ENCODE results near the gene ZNF789. TPM values are rescaled to one million over a fixed set of nuclear protein-coding genes. Genes with fewer than 3 reads are reported as not detected.
"Not testable (repeated sequence)": the region's sequence is repeated elsewhere in the genome, so short reads cannot be mapped to it uniquely, and the experiment has no call there.

Gene ZNF789
- total RNA-seq, 2 experiments from 2014 or later, result 32.2 to 59.6 TPM

DNA sequence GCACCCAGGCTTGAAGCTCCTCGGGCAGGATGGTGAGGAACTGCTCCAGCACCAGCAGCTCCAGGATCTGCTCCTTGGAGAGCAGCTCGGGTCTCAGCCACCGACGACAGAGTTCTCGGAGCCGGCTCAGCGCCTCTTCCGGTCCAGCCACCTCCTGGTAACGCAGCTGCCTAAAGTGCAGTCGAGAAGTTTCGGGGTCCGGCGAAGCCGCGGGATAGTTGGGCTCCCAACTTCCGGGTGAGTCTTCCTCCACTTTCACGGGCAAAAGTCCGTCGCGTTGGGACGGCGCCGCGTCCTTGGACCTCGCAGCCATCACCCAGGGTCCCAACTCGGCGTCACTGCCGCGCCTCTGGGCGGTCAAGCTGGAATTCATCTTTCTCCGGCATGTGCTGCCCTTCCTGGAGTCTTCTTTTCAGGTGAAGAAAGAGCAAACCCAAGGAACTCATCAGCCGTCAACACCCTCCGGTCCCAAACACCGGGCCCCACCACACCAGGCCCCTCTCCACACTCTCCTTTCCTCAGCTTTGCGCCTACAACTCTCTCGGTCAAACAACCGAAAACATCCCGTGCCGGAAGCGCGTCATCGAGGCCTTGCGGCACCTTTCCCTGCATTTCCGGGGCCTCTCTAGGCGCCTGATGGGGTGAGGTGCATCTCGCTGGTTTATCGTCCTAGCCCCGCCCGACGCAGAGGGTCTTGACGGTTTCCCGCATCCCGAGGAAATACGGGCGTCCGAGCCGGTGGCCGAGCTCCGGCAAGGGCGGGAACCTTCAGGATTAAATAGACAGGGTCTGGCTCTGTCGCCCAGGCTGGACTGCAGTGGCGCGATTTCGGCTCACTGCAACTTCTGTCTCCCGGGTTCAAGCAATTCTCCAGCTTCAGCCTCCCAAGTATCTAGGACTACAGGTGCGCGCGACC, 27.3 kb downstream of the ZNF789 start, which contains the start of gene ZNF394:
Gene ZNF394 (minus strand): TSS at position 561 of the 916 bp plus-strand sequence. CDS start 188 bp downstream, at position 373.
- Histone ChIP-seq H3K4me2 (ENCODE audit: low read length) (peak within 1 kb of the TSS; percentile 100), H3K4me3 (ENCODE audit: low read depth, low read length, poor library complexity, severe bottlenecking) (peak within 1 kb of the TSS; percentile 90), H3K27ac (ENCODE audit: low read depth, low read length, poor library complexity, severe bottlenecking) (peak within 1 kb of the TSS; percentile 79), H3K9me2 (ENCODE audit: insufficient read depth, low read length) (no peaks in the 10 kb centered on the region), H3K4me1 (ENCODE audit: insufficient read depth, low read length, poor library complexity, severe bottlenecking) (peaks cover 14% of the 10 kb centered on the region), H3K79me2 (ENCODE audit: insufficient read depth, low read depth, low read length) (peaks cover 47% of the 10 kb centered on the region), H2AFZ (ENCODE audit: low read length) (peak within 1 kb of the TSS; percentile 90), H3K9me3 (ENCODE audit: low read length) (peaks cover 6% of the 10 kb centered on the region; the same call in 1 of the 2 replicates), H3K36me3 (ENCODE audit: insufficient read depth, low read length) (peaks cover 40% of the 10 kb centered on the region), H4K20me1 (ENCODE audit: insufficient read depth, low read length) (peaks cover 15% of the 10 kb centered on the region)
- TSS peak; percentile 85 for BruUV-seq (replicated peaks)
- no peak for TF ChIP-seq EZH2phosphoT487 (IDR thresholded peaks at IDR 0.05; ENCODE audit: borderline replicate concordance, low read depth, low read length)
- TF ChIP-seq, protein P1, sequence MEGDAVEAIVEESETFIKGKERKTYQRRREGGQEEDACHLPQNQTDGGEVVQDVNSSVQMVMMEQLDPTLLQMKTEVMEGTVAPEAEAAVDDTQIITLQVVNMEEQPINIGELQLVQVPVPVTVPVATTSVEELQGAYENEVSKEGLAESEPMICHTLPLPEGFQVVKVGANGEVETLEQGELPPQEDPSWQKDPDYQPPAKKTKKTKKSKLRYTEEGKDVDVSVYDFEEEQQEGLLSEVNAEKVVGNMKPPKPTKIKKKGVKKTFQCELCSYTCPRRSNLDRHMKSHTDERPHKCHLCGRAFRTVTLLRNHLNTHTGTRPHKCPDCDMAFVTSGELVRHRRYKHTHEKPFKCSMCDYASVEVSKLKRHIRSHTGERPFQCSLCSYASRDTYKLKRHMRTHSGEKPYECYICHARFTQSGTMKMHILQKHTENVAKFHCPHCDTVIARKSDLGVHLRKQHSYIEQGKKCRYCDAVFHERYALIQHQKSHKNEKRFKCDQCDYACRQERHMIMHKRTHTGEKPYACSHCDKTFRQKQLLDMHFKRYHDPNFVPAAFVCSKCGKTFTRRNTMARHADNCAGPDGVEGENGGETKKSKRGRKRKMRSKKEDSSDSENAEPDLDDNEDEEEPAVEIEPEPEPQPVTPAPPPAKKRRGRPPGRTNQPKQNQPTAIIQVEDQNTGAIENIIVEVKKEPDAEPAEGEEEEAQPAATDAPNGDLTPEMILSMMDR (conservative IDR thresholded peaks at IDR 0.05; ENCODE audit: low read length), result no peak
- intact Hi-C loops (cut with micrococcal nuclease; ENCODE audit: unreplicated experiment), result loop anchor here (1.0 to 5.0 kb wide), 2 partner anchors 28 to 123 kb away; partner anchors contain the start of gene ZNF789
- peak; percentile 93 for DNase-seq (ENCODE audit: low spot score)
- CTCF ChIA-PET (ENCODE audit: unreplicated experiment), result interaction anchor here (0.6 kb wide), 1 partner anchor 1195 kb away, joined by 3 read pairs; no protein-coding TSS in a partner anchor
- POLR2A ChIA-PET, result interaction anchor here (0.7 to 1.6 kb wide), 5 partner anchors 9 to 260 kb away, joined by 3 to 7 read pairs (median 3); partner anchors contain the start of genes ATP5MF and ZNF655

DNA sequence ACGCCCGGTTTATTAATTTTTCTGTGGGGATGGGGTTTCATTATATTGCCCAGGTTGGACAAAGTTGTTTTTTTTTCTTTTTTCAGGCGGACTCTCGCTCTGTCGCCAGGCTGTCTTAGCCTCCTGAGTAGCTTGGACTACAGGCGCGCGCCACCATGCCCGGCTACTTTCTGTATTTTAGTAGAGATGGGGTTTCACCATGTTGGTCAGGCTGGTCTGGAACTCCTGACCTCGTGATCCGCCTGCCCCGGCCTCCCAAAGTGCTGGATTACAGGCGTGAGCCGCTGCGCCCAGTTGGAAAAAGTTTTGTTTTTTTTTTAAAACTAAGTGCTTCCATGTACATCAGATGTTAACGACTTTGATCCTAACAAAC, 27.9 kb downstream of the ZNF789 start:
- POLR2A ChIA-PET, result interaction anchor here (0.6 to 1.6 kb wide), 7 partner anchors 8 to 259 kb away, joined by 3 to 7 read pairs (median 3); partner anchors contain the start of genes ATP5MF and ZNF655

DNA sequence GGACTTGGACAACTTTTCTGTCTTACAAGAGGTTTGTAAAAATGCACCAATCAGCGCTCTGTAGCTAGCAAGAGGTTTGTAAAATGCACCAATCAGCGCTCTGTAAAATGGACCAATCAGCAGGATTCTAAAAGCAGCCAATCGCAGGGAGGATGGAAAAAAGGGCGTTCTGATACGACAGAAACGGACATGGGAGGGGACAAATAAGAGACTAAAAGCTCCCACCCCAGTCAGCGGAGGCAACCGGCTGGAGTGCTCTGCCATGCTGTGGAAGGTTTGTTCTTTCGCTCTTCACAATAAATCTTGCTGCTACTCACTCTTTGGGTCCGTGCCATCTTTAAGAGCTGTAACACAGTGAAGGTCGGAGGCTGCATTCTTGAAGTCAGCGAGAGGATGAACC, 28.5 kb downstream of the ZNF789 start:
- BruUV-seq (replicated peaks), result TSS peak; percentile 51
- Histone ChIP-seq H4K20me1 (ENCODE audit: insufficient read depth, low read length) (peaks cover 15% of the 10 kb centered on the region), H3K4me3 (ENCODE audit: low read depth, low read length, poor library complexity, severe bottlenecking) (peak overlapping the region; percentile 90), H3K36me3 (ENCODE audit: insufficient read depth, low read length) (peaks cover 27% of the 10 kb centered on the region), H3K79me2 (ENCODE audit: insufficient read depth, low read depth, low read length) (peaks cover 57% of the 10 kb centered on the region), H3K4me2 (ENCODE audit: low read length) (0 out of 2 replicates have a peak overlapping the region, but pooled peaks have one; percentile 100), H3K4me1 (ENCODE audit: insufficient read depth, low read length, poor library complexity, severe bottlenecking) (peaks cover 22% of the 10 kb centered on the region)
- H2AFZ ChIP-seq (ENCODE audit: low read length); CTCF ChIA-PET (ENCODE audit: unreplicated experiment); H3K9me3 ChIP-seq (ENCODE audit: low read length); H3K9me2 ChIP-seq (ENCODE audit: insufficient read depth, low read length); H3K27ac ChIP-seq (ENCODE audit: low read depth, low read length, poor library complexity, severe bottlenecking); intact Hi-C loops (cut with micrococcal nuclease; ENCODE audit: unreplicated experiment): not testable (repeated sequence)
- DNase-seq (ENCODE audit: low spot score), result peak; percentile 14
- POLR2A ChIA-PET, result interaction anchor here (0.6 to 1.6 kb wide), 5 partner anchors 9 to 60 kb away, joined by 3 to 7 read pairs (median 3); partner anchors contain the start of genes ATP5MF and ZNF655

More for the DNA sequence above, 27.9 kb downstream of the ZNF789 start:
- peak overlapping the region; percentile 90 for H3K4me3 ChIP-seq (ENCODE audit: low read depth, low read length, poor library complexity, severe bottlenecking)
- no peaks in the 10 kb centered on the region for H3K9me2 ChIP-seq (ENCODE audit: insufficient read depth, low read length)
- DNase-seq (ENCODE audit: low spot score), result no peak
- H3K4me2 ChIP-seq (ENCODE audit: low read length), result peak overlapping the region; percentile 100
- intact Hi-C loops (cut with micrococcal nuclease; ENCODE audit: unreplicated experiment), result loop anchor here (1.0 kb wide), 1 partner anchor 28 kb away; the partner anchor contains the start of gene ZNF789
- BruUV-seq (replicated peaks), result no TSS peak
- peak overlapping the region; percentile 79 for H3K27ac ChIP-seq (ENCODE audit: low read depth, low read length, poor library complexity, severe bottlenecking)
- peak overlapping the region; percentile 90 for H2AFZ ChIP-seq (ENCODE audit: low read length)
- H4K20me1 ChIP-seq (ENCODE audit: insufficient read depth, low read length), result peaks cover 15% of the 10 kb centered on the region
- H3K79me2 ChIP-seq (ENCODE audit: insufficient read depth, low read depth, low read length), result peaks cover 53% of the 10 kb centered on the region
- peaks cover 33% of the 10 kb centered on the region for H3K36me3 ChIP-seq (ENCODE audit: insufficient read depth, low read length)
- TF ChIP-seq, protein P1 (conservative IDR thresholded peaks at IDR 0.05; ENCODE audit: low read length), result no peak
- no peak for TF ChIP-seq EZH2phosphoT487 (IDR thresholded peaks at IDR 0.05; ENCODE audit: borderline replicate concordance, low read depth, low read length)
- H3K4me1 ChIP-seq (ENCODE audit: insufficient read depth, low read length, poor library complexity, severe bottlenecking), result peaks cover 15% of the 10 kb centered on the region
- peaks cover 6% of the 10 kb centered on the region; the same call in 1 of the 2 replicates for H3K9me3 ChIP-seq (ENCODE audit: low read length)
- CTCF ChIA-PET (ENCODE audit: unreplicated experiment), result no interaction called here

Measured in OCI-LY7 (cell line).